HG03095 (cell line): ENCODE data around the gene FAM76B.
"Not testable (repeated sequence)": the region's sequence is repeated elsewhere in the genome, so short reads cannot be mapped to it uniquely, and the experiment has no call there.

Experiments used
- ATAC-seq: cut with Tn5 transposase; IDR thresholded peaks from one replicate; pipeline ENCODE4 v1.9.1; 2021; ENCODE audit warnings: moderate library complexity; ENCODE audit not compliant: unreplicated experiment

The FAM76B gene

GRCh38 chr11:95789506-95790122, at the start of gene FAM76B:
TSS of gene FAM76B (minus strand) at chr11:95789782. CDS start at chr11:95789478, 304 bp downstream.
- ATAC-seq: peak; percentile 72

GRCh38 chr11:95835768-95836488, 46.3 kb upstream of the FAM76B start:
- ATAC-seq: peak; percentile 87

GRCh38 chr11:95835351-95835750, 45.8 kb upstream of the FAM76B start:
- ATAC-seq: no peak

- no peak for ATAC-seq
Observed at GRCh38 chr11:95833378-95833777, 43.8 kb upstream of the FAM76B start.

GRCh38 chr11:95832763-95833162, 43.2 kb upstream of the FAM76B start:
- ATAC-seq: no peak

- no peak for ATAC-seq
Observed at GRCh38 chr11:95831198-95831883, 41.8 kb upstream of the FAM76B start.

GRCh38 chr11:95829580-95830259, 40.1 kb upstream of the FAM76B start:
- ATAC-seq: no peak

GRCh38 chr11:95827696-95828095, 38.1 kb upstream of the FAM76B start:
- no peak for ATAC-seq

- ATAC-seq: no peak
Observed at GRCh38 chr11:95821640-95822039, 32.1 kb upstream of the FAM76B start.

GRCh38 chr11:95816037-95816436, 26.5 kb upstream of the FAM76B start:
- ATAC-seq: no peak

GRCh38 chr11:95811052-95811451, 21.5 kb upstream of the FAM76B start:
- ATAC-seq: not testable (repeated sequence)

GRCh38 chr11:95806464-95806863, 16.9 kb upstream of the FAM76B start:
- ATAC-seq: not testable (repeated sequence)

- ATAC-seq: no peak
Observed at GRCh38 chr11:95805869-95806268, 16.3 kb upstream of the FAM76B start.

GRCh38 chr11:95803973-95804372, 14.4 kb upstream of the FAM76B start:
- ATAC-seq: no peak

GRCh38 chr11:95802806-95803205, 13.2 kb upstream of the FAM76B start:
- no peak for ATAC-seq

- ATAC-seq: no peak
Observed at GRCh38 chr11:95800438-95800837, 10.9 kb upstream of the FAM76B start.

GRCh38 chr11:95799546-95799945, 10.0 kb upstream of the FAM76B start:
- ATAC-seq: no peak

GRCh38 chr11:95796501-95796900, 6.9 kb upstream of the FAM76B start:
- no peak for ATAC-seq

GRCh38 chr11:95795627-95796295, 6.2 kb upstream of the FAM76B start:
- ATAC-seq: no peak

GRCh38 chr11:95794086-95794485, 4.5 kb upstream of the FAM76B start:
- no peak for ATAC-seq

- ATAC-seq: no peak
Observed at GRCh38 chr11:95793116-95793515, 3.5 kb upstream of the FAM76B start.
